Measurements from ENCODE around the gene MDK.
"Not testable (repeated sequence)": the region's sequence is repeated elsewhere in the genome, so short reads cannot be mapped to it uniquely, and the experiment has no call there.

MDK gene

GRCh38 chr11:46369458-46370152, 11.9 kb upstream of the MDK start:
- no peak for DNase-seq

GRCh38 chr11:46370253-46370652, 11.2 kb upstream of the MDK start:
- DNase-seq, result no peak

GRCh38 chr11:46371262-46371661, 10.2 kb upstream of the MDK start:
- not testable (repeated sequence) for DNase-seq

- no peak for DNase-seq
Observed at GRCh38 chr11:46372086-46372485, 9.4 kb upstream of the MDK start.

- not testable (repeated sequence) for DNase-seq
Observed at GRCh38 chr11:46372501-46372900, 9.0 kb upstream of the MDK start.

- no peak for DNase-seq
Observed at GRCh38 chr11:46373787-46374740, 7.4 kb upstream of the MDK start.

GRCh38 chr11:46374815-46375214, 6.7 kb upstream of the MDK start:
- DNase-seq, result no peak

GRCh38 chr11:46375392-46376101, 5.9 kb upstream of the MDK start:
- no peak for DNase-seq

- DNase-seq, result no peak
Observed at GRCh38 chr11:46376258-46377050, 5.0 kb upstream of the MDK start.

- no peak for DNase-seq
Observed at GRCh38 chr11:46377290-46377689, 4.2 kb upstream of the MDK start.

- DNase-seq, result no peak
Observed at GRCh38 chr11:46377831-46378230, 3.6 kb upstream of the MDK start.

GRCh38 chr11:46378296-46378695, 3.2 kb upstream of the MDK start:
- DNase-seq, result no peak

GRCh38 chr11:46378811-46379481, 2.5 kb upstream of the MDK start:
- no peak for DNase-seq

GRCh38 chr11:46379482-46380293, 1.8 kb upstream of the MDK start:
- DNase-seq, result not testable (repeated sequence)

GRCh38 chr11:46380340-46381047, 975 bp upstream of the MDK start:
- no peak for DNase-seq

GRCh38 chr11:46381819-46382645, 563 bp downstream of the MDK start:
- DNase-seq, result no peak

GRCh38 chr11:46382646-46383403, 1.4 kb downstream of the MDK start:
- no peak for DNase-seq

- no peak for DNase-seq
Observed at GRCh38 chr11:46383404-46383758, 1.9 kb downstream of the MDK start.
